DMS153 treated with DMSO at 0.1 percent for 48 hours (cell line): ENCODE data around the gene ERC2.

Source experiments
- DNase-seq: peaks from one replicate; lab custom pipeline; 2025; ENCODE audit not compliant: unreplicated experiment; lab: John Stamatoyannopoulos, UW

ERC2 gene

GRCh38 chr3:55895897-55896566 is 572.2 kb downstream of the ERC2 start:
- no peak for DNase-seq

DNA sequence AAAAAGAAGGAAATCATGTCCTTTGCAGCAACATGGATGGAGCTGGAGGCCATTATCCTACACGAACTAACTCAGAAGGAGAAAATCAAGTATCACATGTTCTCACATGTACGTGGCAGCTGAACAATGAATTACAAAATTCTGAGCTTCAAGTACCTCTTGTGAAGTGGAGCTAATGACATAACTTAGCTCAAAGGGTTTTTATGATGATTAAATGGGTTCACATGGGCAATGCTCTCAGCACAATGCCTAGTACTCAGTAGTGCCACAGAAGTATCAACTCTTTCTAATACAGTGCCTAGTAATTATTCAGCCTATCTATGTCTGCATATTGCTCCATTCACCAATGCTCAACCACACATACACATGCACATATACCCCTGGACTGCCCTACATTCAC is 573.7 kb downstream of the ERC2 start:
- no peak for DNase-seq

DNA sequence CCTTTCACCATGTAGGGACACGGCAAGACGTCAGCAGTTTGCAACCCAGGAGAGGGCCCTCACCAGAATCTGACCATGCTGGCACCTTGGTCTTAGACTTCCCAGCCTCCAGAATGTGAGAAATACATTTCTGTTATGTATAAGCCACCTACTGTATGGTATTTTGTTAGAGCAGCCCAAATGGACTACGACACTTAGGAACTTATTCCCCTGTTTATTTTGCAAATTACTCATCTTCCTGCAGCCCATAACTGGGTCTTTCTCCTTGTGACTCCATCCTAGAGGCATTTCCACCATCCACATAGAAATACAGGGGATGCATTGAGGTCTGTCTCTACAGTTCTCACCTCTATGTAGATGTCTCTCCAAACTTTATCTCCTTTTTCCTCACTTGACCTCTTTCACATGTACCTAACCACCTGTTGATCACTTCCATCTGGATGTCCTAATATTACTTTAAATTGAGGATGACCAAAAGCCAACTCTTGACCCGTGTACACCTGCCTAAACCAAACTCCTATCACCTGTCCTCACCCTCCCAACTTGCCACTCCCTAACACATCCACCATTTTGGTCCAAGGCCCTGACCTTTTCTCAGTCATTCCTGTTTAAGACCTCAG is 575.1 kb downstream of the ERC2 start:
- DNase-seq, result no peak

DNA sequence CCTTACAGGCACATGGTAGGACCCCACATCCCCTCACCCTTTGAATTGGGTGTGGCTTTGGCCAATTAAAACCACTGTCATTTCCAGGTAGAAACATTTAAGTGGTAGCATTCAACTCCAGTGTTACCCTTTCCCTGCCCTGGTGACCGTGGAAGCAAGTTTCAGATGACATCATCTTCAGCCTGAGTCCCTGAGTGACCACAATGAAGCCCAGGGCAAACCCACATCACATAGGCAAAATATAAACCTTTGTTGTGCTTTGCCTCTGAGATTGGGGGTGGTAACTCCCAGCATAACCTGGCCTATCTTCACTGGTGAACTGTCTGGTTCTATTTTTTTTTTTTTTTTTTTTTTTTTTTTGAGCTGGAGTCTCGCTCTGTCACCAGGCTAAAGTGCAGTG is 577.2 kb downstream of the ERC2 start:
- DNase-seq, result no peak

DNA sequence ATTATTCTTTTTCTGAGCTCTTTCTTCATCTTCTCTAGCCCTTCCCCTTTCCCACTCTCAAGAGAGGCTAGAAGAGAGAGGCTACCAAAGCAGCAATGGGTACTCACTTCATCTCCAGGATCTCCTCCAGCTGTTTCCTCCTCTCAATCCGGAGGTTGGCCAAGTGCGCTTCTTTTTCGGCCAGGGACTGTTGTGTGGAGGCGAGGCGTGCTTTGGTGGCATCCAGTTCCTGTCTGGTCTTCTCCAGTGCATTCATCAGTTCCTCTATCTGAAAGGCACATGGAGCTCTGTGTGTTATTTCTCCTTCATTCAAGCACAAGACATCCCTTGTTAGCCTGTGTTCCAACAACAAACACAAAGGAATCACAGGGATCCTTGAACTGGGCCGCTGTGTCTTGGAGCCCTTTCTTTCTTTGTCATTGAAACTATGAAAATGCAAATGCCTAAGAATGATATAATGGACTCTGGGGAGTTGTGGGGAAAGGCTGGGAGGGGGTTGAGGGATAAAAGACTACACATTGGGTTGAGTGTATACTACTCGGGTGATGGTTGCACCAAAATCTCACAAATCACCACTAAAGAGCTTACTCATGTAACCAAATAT is 579.9 kb downstream of the ERC2 start:
- no peak for DNase-seq

DNA sequence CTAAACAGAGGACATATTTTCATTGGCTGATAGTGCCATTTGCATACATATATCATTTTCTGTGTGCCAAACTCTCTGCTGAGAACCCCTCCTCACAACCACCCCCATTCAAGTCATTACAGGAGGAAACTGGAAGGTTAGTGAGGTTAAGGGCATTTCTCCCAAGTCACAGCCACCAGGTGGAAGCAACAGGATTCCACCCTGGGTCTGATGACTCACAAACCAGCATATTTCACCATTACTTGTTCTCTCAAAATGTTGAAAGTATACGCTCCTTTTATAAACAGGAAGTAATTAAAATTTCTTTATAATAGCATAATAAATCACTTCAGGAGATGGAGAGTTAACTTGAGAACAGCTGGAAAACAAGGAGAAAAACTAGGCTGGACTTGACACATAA is 582.5 kb downstream of the ERC2 start:
- DNase-seq, result no peak

DNA sequence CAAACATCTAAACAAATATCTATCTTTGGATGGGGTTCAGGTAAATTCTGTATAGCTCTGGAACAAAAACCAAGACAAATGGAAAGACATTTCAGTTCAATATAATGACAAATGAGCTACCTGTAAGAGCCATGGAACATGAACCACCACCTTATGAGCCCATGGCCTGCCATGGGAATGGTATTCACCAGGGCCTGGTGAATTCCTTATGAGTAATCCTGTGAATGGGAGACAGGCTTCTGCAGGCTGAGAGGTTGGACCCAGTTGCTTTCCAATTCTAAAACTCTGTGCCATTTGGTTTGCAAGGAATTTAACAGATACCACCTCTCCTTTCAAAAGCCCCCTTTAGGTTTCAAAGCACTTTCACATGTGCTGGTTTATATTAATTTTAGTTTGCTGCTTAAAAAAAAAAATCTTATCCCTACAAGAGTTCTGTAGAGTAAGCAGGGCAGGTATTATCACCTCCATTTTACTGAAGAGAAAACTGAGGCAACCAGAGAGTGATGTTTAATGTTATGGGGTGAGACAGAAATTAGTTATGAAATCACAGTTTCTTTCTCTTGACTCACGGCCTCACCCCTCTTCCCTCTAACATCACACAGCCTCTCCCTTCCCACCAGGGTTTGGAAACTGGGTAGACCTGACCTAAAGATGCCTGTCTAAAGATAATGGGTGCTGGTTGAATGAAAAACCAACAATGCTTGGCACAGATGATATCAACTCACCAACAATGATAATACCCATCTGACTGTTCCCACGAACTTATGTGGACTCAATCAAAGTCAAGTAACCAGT is 583.6 kb downstream of the ERC2 start:
- no peak for DNase-seq

DNA sequence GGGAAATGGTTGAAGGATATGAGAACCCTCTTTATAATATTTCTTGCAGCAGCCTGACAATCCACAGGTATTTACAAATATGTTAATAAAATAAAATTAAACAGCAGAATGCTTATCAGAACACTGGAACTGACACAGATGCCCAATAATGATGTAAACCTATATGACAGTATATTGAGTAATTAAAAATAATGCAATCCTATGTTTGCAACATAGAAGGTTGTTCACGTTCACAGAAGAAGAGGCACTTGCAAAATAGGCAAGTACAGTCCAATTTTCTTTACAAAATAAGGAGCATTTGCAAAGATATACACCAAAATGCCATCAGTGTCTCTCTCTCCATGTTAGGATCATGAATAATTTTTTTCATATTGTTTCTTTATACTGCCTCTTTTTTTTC is 584.2 kb downstream of the ERC2 start:
- no peak for DNase-seq

DNA sequence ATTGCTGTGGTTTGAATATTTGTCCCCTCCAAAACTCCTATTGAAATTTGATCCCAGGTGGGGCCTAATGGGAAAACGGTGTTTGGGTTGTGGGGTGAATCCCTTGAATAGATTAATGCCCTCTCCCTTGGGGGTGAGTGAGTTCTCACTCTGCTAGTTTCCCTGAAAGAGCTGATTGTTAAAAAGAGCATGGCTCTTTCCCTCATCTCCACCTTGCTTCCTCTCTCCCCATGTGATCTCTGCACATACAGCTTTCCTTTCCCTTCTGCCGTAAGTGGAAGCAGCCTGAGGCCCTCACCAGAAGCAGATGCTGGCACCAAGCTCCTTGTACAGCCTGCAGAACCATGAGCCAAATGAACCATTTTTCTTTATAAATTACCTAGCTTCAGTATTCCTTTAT is 586.3 kb downstream of the ERC2 start:
- DNase-seq, result no peak

DNA sequence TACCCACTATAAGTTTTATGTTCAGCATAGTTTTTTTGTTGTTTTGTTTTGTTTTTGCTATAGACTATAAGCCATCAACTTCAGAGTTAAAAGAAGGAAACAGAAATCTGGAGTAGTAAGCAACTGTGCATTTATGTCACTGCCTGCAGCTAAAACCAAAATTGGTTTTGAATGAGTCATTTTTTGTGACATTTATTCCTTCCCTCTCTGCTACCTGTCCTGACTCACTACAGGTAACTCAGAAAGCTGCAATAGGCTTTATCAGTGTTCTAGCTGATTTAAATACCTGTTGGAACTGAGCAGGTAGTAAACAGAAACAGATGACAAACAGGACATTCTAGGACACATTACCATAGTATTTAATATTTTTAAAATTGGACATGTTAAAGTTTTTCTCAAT is 587.9 kb downstream of the ERC2 start:
- DNase-seq, result no peak

GRCh38 chr3:55879901-55880331 is 588.4 kb downstream of the ERC2 start:
- DNase-seq, result no peak

GRCh38 chr3:55877703-55878102 is 590.6 kb downstream of the ERC2 start:
- DNase-seq, result no peak

DNA sequence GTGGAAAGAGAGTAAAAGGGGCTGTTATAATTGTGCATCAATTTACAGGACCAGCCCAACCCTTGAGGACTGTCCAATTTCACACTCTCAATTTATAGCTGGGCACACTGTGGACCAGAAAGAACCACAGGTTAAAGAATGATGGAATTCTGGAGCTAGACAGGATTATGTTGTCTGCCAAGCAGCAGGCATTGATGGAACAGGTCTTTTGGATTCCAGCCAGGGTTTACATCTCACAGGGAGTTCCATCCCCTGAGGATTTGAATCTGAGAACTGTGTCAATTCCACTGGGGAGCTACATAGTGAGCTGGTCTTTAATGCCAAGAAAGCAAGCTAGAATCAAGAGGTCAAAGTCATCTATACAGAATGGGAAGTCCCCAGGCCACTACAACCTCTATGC is 591.7 kb downstream of the ERC2 start:
- no peak for DNase-seq

DNA sequence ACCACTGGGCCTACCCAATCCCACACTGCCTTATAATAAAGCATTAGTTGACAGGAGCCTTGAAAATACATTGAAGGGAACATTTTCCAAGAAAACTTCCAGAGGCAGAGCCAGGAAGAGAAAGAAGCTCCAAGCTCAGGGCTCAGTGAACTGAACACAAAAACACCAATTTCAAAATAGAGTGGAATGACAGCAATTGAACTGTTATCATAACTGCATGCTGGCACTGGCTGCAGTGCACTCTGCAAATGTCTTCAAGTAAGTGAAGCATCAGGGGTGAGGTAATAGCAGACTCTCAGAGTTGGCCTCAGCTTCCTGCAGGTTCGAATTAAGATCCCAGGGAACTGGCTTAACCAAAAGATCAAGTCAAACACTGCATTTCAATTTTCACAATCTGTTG is 593.2 kb downstream of the ERC2 start:
- DNase-seq, result no peak

GRCh38 chr3:55873523-55874254 is 594.6 kb downstream of the ERC2 start:
- no peak for DNase-seq

DNA sequence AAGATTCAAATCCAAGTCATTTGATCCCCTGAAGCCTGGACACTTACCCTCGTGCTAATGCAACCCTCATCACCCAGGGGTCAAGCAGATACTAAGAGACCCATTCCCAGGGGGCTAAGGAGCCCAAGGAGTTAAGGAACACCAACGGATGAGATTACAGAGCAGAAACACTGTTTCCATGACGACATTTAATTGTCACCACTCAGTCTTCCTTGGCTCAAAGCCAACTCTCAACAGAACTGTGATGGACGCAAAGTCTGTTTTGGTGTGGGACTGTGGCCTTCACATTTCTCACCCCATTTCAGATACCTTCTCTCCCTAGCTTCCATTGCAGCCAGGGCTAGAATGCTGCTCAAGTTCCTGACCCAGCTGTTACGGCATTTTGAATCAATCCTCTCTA is 597.7 kb downstream of the ERC2 start:
- DNase-seq, result no peak

DNA sequence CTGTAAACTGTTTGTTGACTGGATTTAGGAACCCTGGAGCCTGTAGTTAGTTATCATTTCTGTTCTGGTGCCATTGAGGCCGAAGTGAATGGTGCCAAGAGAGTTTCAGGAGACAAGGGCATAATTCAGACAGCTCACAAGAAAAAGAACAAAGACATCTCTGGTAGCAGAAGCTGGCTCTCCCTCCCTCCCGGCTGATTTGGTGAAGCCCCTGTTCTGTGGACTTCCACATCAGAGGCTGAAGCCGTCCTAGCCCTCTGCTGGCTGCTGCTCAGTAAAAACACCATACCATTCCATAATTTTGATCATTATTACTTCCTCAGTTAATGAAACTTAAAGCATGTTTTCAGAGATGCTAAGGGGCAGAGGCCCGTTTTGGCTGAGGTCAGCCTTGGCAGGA is 599.9 kb downstream of the ERC2 start:
- DNase-seq, result no peak

DNA sequence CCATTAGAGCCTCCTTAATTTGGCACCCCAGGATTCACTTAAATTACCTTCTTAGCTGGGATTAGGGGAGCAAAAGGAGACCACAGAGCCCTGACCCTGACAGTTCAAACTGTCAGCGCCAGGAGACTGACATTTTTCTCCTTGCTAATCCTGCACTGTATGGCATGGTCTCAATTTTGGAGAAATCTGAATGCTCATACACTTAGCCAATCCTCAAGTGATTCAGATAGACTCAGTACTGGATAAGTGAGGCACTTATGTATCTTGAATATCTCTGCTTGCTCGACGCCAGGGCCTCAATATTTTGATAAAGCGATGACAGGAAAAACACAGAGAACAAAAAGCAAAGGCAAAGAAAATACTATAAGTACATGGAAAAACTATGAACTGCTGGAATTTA is 605.2 kb downstream of the ERC2 start:
- no peak for DNase-seq

GRCh38 chr3:55860049-55860721 is 608.1 kb downstream of the ERC2 start:
- DNase-seq, result no peak

- no peak for DNase-seq
Measured at GRCh38 chr3:55859305-55859704, 609.0 kb downstream of the ERC2 start.

DNA sequence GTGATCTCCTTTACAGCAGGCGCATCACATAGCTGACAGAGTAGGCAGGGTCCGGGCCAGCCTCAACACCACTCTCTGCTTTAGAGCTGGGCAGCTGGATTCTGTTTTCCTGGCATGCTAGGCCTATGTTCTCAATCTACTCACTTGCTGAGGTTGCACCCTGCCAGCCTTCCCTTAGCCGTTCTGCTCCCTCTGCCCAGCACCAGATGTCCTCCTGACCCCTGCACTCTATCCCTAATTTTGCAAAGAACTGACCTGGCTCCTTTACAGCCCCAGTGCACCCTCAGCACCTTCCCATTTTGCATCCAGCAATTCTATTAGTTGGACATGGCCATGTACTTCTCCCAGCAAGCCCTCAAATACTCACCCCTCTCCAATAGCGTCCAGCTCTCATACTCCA is 609.5 kb downstream of the ERC2 start:
- no peak for DNase-seq
